Mucosa of descending colon (tissue), 3 donors: ENCODE data around the gene VIPR2. TPM values are rescaled to one million over a fixed set of nuclear protein-coding genes. Genes with fewer than 3 reads are reported as not detected.
"Not testable (repeated sequence)": the region's sequence is repeated elsewhere in the genome, so short reads cannot be mapped to it uniquely, and the experiment has no call there.

Source experiments
- ATAC-seq: fragments of 200-7000 bp; cut with Tn5 transposase; one replicate; pipeline ENCODE4 v1.9.1; 2020; ENCODE audit warnings: mild to moderate bottlenecking, moderate library complexity
- DNase-seq, 3 donors: peaks; one replicate each; pipeline ENCODE4 v3.0.0-alpha.2; 2020
- H3K36me3 ChIP-seq: fragments of 200-600 bp; one replicate; pipeline ENCODE4 v1.8.0; 2021; ENCODE audit warnings: low read depth, mild to moderate bottlenecking
- H3K4me1 ChIP-seq: fragments of 200-600 bp; one replicate; pipeline ENCODE4 v1.8.0; 2021; ENCODE audit warnings: low read depth, mild to moderate bottlenecking
- H3K4me3 ChIP-seq: fragments of 200-600 bp; one replicate; pipeline ENCODE4 v1.8.0; 2021; ENCODE audit warnings: mild to moderate bottlenecking
- H3K9me3 ChIP-seq: fragments of 200-600 bp; one replicate; pipeline ENCODE4 v1.8.0; 2021; ENCODE audit warnings: mild to moderate bottlenecking
- CTCF ChIP-seq: fragments of 200-600 bp; IDR thresholded peaks from one replicate; pipeline ENCODE4 v1.8.0; 2022; ENCODE audit warnings: antibody characterized with exemption, mild to moderate bottlenecking
- intact Hi-C, 2 donors: fragments of 100-400 bp; cut with DNase I in 1 of 2; cut with micrococcal nuclease in 1 of 2; formaldehyde crosslinking; loops; one replicate each; pipeline versions ENCODE4 v1.11.0 to v1.11.1; 2022; cut with DNase I, micrococcal nuclease
- total RNA-seq, 3 donors: library from RNA; stranded (reverse); fragmentation: NEBNext Ultra II Directional in 2 of 3; extraction: Animal tissue kit (Norgen Biotek cat#: 25700) in 2 of 3; gene quantifications; one replicate each; pipeline versions ENCODE4 v1.2.1 to v1.2.4, GENCODE V29; 2021 to 2023
- donor health status: DM: no; HTN: no; CAD: no; lungs with moderate emphysema.
- donor health status: DM: no; HTN: no; CAD: no.
- donor health status: DM: no; HTN: yes; CAD: no.

Gene VIPR2
- total RNA-seq, 3 donors from 2014 or later: 0.58 to 19.8 (median 2.4) TPM

GRCh38 chr7:159169391-159169790 is 24.7 kb upstream of the VIPR2 start:
- intact Hi-C loops: no loop called here
- no peak overlapping the region for H3K4me3 ChIP-seq
- H3K9me3 ChIP-seq: no peaks in the 10 kb centered on the region
- no peak for ATAC-seq
- no peak for DNase-seq
- no peaks in the 10 kb centered on the region for H3K4me1 ChIP-seq
- TF ChIP-seq CTCF: no peak
- no peaks in the 10 kb centered on the region for H3K36me3 ChIP-seq

GRCh38 chr7:159167139-159167538 is 22.5 kb upstream of the VIPR2 start:
- ATAC-seq: no peak
- no peak for TF ChIP-seq CTCF
- Histone ChIP-seq H3K9me3 (no peaks in the 10 kb centered on the region), H3K36me3 (no peaks in the 10 kb centered on the region), H3K4me1 (no peaks in the 10 kb centered on the region), H3K4me3 (no peak overlapping the region)
- DNase-seq: no peak
- intact Hi-C loops: no loop called here

- Histone ChIP-seq H3K9me3 (no peaks in the 10 kb centered on the region), H3K36me3 (no peaks in the 10 kb centered on the region), H3K4me3 (no peak overlapping the region), H3K4me1 (no peaks in the 10 kb centered on the region)
- ATAC-seq: no peak
- no peak for DNase-seq
- intact Hi-C loops: no loop called here
- TF ChIP-seq CTCF: no peak
Observed at GRCh38 chr7:159166530-159166929, 21.9 kb upstream of the VIPR2 start.

- Histone ChIP-seq H3K9me3 (no peaks in the 10 kb centered on the region), H3K36me3 (no peaks in the 10 kb centered on the region), H3K4me3 (no peak overlapping the region), H3K4me1 (no peaks in the 10 kb centered on the region)
- no peak for DNase-seq
- no peak for ATAC-seq
- intact Hi-C loops: no loop called here
- no peak for TF ChIP-seq CTCF
Observed at GRCh38 chr7:159165352-159165751, 20.7 kb upstream of the VIPR2 start.

- H3K4me3 ChIP-seq, H3K9me3 ChIP-seq, H3K4me1 ChIP-seq, DNase-seq, H3K36me3 ChIP-seq, intact Hi-C loops, ATAC-seq: not testable (repeated sequence)
Observed at GRCh38 chr7:159163703-159164301, 19.1 kb upstream of the VIPR2 start.

GRCh38 chr7:159162050-159162626 is 17.5 kb upstream of the VIPR2 start:
- DNase-seq: not testable (repeated sequence)

GRCh38 chr7:159160450-159160849 is 15.8 kb upstream of the VIPR2 start:
- no peak for TF ChIP-seq CTCF
- ATAC-seq: no peak
- Histone ChIP-seq H3K36me3 (no peaks in the 10 kb centered on the region), H3K4me3 (no peak overlapping the region), H3K4me1 (no peaks in the 10 kb centered on the region), H3K9me3 (no peaks in the 10 kb centered on the region)
- DNase-seq: no peak
- intact Hi-C loops: no loop called here

More at GRCh38 chr7:159162050-159162626, 17.5 kb upstream of the VIPR2 start:
- H3K4me3 ChIP-seq, H3K4me1 ChIP-seq, H3K36me3 ChIP-seq, H3K9me3 ChIP-seq, intact Hi-C loops, ATAC-seq: not testable (repeated sequence)
